HG03025 (cell line): ENCODE data around the gene TLE6.
"Not testable (repeated sequence)": the region's sequence is repeated elsewhere in the genome, so short reads cannot be mapped to it uniquely, and the experiment has no call there.

Source experiments
- ATAC-seq: cut with Tn5 transposase; IDR thresholded peaks from one replicate; pipeline ENCODE4 v1.9.1; 2021; ENCODE audit warnings: mild to moderate bottlenecking, moderate library complexity; ENCODE audit not compliant: unreplicated experiment, low FRiP score

Gene TLE6

DNA sequence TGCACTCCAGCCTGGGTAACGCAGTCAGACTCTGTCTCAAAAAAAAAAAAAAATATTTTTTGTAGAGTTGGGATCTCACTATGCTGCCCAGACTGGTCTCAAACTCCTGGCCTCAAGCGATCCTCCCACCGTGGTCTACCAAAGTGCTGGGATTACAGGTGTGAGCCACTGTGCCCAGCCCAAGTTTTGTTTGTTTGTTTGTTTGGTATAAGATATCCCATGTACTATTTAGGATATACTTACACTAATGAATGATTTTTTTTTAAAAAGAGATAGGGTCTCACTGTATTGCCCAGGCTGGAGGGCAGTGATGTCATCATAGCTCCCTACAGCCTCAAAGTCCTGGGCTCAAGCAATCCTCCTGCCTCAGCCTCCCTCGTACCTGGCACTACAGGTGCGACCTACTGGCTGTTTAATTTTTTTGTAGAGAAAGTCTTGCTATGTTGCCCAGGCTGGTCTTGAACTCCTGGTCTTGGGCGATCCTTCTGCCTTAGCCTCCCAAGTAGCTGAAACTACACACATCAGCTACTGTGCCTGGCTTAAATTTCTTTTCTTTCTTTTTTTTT is 24.0 kb downstream of the TLE6 start:
- ATAC-seq = no peak

DNA sequence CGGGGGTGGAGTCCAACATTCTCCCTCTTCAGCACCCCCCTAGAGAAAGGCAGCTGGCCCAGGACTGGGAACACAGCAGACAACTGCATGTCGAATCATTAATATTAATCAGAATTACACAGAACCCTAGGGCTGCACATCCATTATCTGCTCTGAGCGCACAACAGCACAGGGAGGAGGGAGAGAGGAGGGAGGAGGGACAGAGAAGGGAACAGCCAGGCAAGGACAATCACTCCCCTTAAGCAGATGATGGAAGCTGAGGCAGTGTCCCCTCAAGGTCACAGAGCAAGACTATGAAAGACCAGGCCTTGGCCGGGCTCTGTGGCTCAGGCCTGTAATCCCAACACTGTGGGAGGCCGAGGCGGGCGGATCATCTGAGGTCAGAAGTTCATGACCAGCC is 25.7 kb downstream of the TLE6 start:
- no peak for ATAC-seq

DNA sequence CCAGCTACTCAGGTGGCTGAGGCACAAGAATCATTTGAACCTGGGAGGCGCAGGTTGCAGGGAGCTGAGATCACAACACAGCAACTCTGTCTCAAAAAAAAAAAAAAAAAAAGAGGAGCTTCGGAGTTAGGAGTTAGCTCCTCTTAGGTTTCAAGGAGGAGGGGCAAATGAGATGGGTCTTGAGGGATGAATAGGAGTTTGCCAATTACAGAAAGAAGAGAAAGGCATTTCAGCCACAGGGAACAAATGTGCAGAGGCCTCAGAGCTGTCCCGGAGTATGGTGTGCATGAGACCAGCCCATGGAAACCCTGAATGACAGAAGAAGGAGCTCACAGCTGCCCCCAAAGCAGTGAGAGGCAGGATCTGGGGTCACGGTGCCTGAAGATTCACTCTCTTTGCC is 27.2 kb downstream of the TLE6 start:
- ATAC-seq = no peak

DNA sequence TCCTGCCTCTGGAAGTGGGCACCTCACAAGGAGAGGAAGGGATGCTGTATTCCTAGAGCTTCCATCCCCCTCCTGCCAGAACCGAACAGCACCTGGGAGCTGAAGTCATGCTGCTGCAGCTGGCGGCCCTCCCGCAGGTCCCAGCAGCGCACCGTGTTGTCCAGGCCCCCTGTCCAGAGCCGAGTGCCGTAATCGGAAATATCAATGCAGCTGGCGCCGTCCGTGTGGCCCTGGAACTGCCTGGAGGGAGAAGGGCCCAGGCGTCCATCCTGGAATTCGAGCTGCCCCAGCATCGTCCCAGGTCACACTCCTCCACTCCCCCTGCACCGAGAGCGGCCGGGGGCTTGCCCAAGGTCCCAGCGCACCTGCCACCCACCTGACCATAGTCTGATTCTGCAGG is 28.0 kb downstream of the TLE6 start:
- no peak for ATAC-seq

DNA sequence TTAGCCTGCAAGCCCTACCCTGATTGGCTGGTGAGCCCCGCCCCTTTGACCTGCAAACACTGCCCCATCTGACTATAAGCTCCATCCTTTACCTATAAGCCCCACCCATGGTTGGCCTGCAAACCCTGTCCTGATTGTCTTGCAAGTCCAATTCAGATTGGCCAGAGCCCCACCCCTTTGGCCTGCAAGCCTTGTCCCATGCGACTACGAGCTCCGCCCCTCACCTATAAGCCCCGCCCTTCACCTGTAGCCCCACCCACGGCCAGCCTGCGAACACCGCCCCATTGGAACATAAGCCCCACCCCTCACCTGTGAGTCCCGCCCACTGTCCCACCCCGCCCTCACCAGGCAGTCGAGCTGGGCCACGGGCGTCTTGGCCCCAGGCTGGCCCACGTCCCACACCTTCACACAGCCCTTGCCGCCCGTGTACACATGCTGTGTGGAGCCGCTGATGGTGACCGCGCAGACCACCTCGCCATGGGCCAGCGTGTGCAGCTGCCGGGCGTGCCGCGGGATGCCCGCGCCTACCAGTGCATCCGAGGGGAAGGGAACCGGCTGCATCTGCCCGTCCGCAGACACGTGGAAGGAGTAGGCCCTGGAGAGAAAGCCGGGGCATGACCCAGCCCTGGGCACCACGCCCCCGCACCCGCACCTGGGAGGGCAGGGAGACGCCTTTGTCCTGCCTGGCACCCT is 28.9 kb downstream of the TLE6 start:
- no peak for ATAC-seq

DNA sequence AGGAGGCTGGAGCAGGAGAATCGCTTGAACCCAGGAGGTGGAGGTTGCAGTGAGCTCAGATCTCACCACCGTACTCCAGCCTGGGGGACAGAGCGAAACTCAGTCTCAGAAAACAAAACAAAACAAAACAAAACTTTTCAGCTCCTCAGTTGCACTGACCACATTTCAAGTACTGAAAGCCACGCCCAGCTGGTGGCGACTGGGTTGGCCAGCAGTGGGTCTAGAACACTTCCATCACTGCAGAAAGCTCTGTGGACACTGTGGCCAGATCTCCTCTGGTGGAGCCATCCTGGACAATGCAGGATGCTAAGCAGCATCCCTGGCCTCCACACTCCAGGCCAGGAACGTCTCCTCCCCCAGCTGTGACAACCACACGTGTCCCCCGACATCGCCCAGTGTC is 30.6 kb downstream of the TLE6 start:
- no peak for ATAC-seq

DNA sequence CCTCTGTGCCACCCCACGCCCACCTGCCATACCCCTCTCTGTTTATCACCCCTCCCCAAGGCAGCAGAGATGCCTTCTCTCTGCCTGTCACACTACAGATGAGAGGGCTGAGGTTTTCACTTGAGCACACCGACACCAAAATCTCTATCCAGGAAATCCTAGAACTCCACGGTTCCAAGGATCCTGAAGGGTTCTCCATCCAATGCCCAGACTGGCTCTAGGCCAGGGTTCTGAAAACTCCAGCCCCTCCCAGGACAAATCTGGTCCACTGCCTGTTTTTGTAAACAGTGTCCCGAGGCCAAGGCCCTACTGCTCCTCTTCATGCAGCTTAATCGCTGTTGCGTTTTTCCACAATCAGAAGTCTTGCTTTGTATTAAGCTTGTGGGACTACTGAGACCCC is 31.6 kb downstream of the TLE6 start:
- ATAC-seq = no peak

DNA sequence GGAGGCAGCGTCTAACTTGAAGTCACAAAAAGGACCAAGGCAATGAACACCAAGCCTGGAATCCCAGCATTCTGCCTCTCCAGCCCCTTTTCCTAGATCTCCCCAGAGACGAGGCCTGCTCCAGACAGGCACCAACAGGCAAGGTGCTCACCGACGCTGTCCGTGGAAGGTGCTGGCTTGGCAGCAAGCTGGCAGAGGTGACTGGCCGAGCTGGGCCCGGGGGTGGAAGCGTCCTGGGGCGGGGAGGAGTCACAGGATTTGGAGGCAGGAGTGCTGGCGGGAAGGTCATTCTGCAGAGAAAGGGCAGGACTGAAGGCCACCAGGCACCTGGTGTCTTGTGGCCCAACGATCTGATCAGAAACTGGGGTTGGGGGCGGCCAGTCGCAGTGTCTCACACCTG is 33.5 kb downstream of the TLE6 start:
- no peak for ATAC-seq

DNA sequence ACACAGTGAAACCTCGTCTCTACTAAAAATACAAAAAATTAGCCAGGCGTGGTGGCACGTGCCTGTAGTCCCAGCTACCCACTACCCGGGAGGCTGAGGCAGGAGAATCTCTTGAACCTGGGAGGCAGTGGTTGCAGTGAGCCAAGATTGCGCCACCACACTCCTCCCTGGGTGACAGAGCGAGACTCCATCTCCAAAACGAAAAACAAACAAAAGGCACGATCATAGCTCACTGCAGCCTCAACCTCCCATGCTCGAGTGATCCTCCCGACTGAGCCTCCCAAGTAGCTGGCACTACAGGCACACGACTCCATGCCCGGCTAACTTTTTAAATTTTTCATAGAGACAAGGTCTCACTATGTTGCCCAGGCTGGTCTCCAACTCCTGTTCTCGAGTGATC is 34.7 kb downstream of the TLE6 start:
- not testable (repeated sequence) for ATAC-seq

DNA sequence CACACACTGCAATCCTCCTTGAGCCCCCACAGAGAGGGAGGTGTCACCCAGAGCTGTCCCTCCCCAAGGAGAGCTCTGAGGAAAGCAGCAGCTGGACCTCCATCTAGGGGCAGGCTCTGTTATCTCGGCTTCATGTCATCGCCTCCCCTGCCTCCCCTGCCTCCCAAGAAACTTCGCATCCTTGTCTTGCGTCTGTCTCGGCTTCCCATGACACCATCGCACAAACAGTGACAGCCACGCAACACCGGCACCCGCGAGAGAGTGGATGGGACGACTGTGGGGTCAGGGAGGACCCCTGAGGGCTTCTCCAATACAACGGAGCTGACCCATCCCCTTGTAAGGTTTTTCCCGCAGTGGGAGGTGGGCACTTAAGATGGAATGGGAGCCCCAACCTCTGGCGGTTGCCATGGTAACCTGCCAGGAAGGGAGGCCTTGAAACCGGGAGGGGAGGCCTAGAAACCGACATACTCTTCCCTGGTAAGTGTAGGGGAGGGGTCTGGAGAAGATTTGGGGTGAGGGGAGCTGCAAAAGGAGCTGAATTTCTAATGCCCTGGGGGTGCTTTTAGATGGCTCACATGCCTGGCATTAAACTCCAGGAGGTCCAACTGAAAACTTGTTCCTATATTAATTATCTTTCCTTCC is 35.4 kb downstream of the TLE6 start:
- no peak for ATAC-seq

DNA sequence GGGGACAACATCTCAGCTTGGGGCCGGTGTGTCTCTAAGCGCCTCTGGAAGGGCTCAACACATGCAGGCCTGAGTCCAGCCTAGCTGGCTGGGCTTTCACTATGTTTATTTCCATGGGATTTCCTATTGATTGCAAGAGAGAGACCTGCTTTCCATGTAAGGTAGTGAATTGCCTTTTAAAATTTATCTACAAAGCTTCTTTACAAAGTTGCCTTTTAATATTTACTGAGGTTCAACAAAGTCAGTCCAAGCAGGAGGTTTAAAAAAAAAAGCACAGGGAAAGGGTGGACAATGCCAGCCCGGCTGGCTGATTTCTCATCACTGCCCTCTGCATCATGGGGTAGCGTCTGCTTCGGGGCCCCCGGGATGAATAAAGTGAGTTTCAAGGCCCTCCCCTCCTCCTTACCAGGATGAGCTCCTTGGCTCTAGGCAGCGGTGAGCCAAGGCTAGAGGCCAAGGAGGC is 35.9 kb downstream of the TLE6 start:
- no peak for ATAC-seq

DNA sequence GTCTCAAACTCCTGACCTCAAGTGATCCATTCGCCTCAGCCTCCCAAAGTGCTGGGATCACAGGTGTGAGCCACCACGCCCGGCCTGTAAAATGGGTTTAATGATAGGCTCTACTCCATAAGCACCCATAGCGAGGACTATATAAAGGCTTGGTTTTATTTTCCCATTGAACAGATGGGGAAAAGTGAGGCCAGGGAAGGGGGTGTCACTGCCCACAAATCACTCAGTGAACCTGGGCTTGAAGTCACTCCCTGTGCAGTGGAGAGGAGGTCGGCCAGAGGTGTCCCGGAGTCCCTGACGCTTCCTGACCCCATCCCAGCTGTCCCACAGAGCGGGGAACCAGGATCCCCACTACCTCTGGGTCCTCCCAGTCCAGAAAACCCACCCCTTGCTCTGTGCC is 36.8 kb downstream of the TLE6 start:
- no peak for ATAC-seq

DNA sequence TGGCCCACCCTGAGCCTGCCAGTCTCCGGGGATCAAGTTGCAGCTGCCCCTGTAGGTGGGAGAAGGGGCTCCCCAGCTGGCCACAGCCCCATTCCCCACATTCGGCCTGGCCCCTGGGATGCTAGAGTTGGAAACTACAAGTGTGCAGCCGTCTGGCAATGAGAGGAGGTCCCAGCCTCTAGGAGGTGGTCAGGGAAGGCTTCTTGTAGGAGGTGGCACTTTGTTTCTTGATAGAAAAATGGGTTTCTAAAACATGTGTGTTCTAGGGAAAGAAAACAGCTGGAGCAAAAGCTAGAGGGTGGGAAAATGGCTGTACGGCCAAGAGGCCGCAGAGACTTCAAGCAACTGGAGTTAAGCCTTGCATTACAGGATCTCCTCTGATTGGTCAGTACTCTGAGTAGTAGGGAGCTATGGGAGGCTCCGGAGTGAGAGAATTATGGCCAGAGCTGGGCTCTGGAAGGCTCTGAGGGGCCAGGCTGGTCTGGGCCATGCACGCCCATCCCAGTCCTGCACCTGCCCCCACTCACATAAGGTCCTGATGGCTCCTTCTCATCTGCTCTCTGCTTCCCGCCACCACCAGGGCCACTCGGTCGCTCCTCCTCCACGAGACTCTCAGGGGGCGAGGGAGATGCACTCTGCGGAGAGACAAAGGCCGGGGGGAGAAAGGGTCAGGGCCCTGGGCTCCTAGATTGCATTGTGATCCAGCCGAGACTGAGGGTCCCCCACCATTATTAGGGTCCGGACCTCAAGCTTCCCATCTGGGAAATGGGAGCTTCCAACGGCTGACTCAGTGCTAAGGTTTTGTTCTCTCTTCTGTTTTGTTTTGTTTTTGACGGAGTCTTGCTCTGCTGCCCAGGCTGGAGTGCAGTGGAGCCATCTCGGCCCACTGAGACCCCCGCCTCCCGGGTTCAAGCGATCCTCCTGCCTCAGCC is 38.0 kb downstream of the TLE6 start:
- ATAC-seq = no peak

DNA sequence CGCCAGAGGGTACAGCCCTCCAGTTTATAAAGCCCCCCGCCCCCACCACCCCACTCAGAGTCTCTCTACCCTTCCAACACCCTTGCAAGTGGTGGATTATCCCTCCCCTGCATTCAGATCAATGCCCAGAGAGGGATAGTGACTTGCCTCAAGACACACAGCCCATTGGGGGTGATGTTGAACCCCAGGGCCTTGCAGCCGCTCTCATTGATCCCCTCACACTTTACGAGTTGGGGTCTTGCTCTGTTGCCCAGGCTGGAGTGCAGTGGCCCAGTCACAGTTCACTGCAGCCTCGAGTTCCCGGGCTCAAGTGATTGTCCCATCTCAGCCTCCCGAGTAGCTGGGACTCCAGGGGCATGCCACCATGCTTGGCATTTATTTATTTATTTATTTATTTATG is 40.6 kb downstream of the TLE6 start:
- ATAC-seq = no peak

DNA sequence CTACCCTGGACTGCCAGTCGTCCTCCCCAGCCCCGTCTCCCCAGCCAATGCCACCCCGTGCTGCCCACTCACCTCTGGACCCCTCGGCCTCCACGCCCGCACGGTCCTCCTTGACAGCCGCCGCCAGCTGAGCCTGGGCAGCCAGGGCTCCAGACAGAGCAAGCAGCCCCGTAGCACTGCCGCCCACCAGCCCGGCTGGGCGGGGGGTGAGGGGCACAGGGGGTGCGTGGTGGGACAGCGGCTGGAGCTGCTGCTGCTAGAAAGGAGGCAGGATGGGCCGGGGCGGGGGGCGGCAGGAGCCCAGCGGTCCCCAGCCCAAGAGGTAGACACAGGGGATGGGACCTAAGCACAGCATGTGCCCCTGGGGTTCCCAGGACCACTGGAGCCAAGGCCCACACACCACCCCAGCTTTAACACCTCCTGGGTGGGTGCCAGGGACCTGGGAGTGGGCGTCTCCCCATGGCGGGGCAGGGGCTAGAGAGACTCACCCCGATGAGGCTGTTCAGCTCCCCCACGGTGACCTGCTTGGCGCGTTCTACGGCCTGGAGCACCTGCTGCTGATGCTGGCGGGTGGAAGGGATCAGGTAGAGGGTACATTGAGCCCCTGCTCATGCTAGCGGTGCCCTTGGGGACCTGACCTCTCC is 42.0 kb downstream of the TLE6 start:
- ATAC-seq = no peak

DNA sequence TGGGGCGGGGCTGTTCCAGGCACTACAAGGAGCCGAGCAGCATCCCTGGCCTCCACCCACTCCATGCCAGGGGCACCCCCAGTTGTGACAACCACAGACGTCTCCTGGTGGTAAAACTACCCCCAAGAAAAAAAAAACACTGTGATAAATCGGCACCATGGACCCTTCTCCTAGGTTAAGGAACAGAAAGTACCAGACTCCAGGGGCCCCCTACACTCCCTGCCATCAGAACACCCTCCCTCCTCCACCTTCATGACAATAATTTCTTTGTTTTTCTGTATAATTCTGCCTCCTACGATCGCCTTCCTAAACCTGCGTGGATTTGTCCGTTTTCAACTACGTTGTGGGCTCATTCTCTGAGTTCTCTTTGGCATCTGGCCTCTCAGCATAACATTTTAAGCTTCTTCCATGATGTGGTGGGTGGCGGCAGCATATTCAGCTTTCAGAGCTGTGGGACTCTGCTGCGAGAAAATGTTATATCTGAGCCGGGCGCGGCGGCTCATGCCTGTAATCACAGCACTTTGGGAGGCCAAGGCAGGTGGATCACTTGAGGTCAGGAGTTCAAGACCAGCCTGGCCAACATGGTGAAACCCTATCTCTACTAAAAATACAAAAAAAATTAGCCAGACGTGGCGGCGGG is 43.1 kb downstream of the TLE6 start:
- no peak for ATAC-seq

DNA sequence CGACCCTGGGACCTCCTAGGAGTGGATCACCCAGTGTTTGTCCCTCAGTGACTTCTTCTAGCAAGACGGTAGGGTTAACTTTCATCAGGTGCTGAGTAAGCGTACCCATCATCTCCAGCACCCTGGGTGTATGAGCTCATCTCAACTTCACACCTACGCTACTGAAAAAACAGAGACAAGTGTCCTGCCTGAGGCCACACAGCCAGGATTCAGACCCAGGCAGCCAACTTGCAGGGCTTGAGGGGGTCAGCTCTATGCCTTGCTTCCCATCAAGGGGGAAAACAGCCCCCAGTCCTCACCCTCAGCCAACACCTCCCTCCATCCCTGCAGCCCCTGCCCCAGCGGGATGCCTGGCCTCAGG is 47.1 kb downstream of the TLE6 start:
- no peak for ATAC-seq

DNA sequence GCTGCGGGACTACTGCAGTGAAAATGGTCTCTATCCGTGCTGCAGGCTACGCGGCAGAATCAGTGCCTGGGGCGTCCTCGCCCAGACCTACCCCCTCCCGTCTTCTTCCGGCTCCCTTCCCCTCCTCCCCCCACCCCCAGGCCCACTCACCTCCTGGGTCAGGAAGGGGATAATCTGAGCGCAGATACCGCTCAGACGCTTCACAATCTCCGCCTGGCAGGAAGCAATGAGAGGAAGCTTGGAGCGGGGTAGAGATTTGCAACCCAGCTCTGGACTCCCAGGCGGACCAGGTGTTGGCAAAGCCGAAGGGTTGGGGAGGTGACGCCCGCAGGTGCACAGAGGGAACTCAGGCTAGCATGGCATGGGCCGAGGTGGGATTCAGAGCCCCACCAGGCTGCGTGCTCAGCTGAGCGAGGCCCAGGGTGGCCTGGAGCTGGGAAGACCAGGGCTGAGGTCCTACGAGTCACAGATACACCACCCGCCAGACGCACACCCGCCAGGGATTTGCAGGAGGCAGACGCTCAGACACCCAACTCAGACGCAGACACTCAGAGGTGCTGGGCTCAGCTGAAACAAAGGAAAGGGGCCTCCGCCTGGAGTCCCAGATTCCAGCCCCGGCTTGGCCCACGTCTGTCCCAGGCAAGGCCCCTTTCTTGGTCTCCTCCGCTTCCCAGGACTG is 47.6 kb downstream of the TLE6 start:
- no peak for ATAC-seq

DNA sequence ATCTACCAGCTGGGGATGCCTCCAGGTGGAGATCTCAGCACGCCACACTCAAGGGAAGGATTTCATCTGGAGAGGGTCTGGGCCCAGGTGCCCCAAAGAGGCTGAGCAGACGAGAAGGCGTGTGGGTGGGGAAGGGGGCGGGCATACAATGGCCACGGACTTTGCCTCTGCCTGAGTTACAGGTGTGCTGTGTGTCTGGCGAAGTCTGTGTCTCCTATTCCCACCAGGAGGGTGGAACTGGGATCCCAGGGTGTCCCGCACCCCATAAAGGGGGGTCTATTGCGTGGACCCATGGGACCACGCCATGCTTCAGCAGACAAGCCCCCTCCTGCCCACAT is 48.2 kb downstream of the TLE6 start:
- no peak for ATAC-seq

DNA sequence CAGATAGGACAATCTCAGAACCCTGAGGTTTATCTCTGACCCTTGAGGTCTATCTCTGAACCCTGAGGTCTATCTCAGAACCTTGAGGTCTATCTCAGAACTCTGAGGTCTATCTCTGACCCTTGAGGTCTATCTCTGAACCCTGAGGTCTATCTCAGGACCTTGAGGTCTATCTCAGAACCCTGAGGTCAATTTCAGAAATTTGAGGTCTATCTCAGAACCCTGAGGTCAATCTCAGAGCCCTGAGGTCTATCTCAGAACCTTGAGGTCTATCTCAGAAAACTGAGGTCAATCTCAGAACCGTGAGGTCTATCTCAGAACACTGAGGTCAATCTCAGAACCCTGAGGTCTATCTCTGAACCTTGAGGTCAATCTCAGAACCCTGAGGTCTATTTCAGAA is 49.4 kb downstream of the TLE6 start:
- ATAC-seq = no peak
